H1 (cell line): ENCODE measurements around the gene CNTN5. TPM values are rescaled to one million over a fixed set of nuclear protein-coding genes. Genes with fewer than 3 reads are reported as not detected.

ENCODE experiments used
- CTCF ChIA-PET: fragments of 300-600 bp; sonication (Branson Sonifier 250); formaldehyde crosslinking; loops from one replicate; lab custom pipeline; 2021; ENCODE audit not compliant: partially characterized antibody; lab: Charles Lee
- POLR2A ChIA-PET: fragments of 300-600 bp; sonication (Branson Sonifier 250); formaldehyde crosslinking; loops from one replicate; lab custom pipeline; 2021; ENCODE audit warnings: inconsistent platforms; ENCODE audit not compliant: partially characterized antibody; lab: Charles Lee
- DNase-seq, 2 experiments: peaks; one replicate each; pipeline versions ENCODE4 v3.0.0 to v3.0.0-alpha.2; 2010 to 2022; ENCODE audit warnings: low spot score in 2 of 2, low read depth in 1 of 2, mixed read lengths in 1 of 2
- FAIRE-seq: peaks from 2 replicates; lab custom pipeline; 2011; peaks lifted over from hg19 to GRCh38; lab: Jason Lieb, UNC
- H2AFZ ChIP-seq: 2 replicates; pipeline ENCODE4 v1.8.1; 2012; ENCODE audit warnings: low read length, inconsistent platforms
- H2AK5ac ChIP-seq: 2 replicates; pipeline ENCODE4 v1.6.1; 2013; ENCODE audit warnings: low read depth, low read length
- H2BK120ac ChIP-seq: replicated peaks from 2 replicates; pipeline ENCODE3; 2013; ENCODE audit warnings: low read depth, low read length, inconsistent platforms
- H2BK12ac ChIP-seq: 2 replicates; pipeline ENCODE4 v1.6.1; 2013; ENCODE audit warnings: low read depth, low read length
- H2BK15ac ChIP-seq: 2 replicates; pipeline ENCODE4 v1.6.1; 2013; ENCODE audit warnings: low read length
- H2BK20ac ChIP-seq: 2 replicates; pipeline ENCODE4 v1.6.1; 2013; ENCODE audit warnings: low read length
- H2BK5ac ChIP-seq: 2 replicates; pipeline ENCODE4 v1.6.1; 2013; ENCODE audit warnings: low read depth, low read length
- H3K14ac ChIP-seq: 2 replicates; pipeline ENCODE4 v1.6.1; 2013; ENCODE audit warnings: inconsistent platforms; ENCODE audit not compliant: insufficient read length
- H3K18ac ChIP-seq: 2 replicates; pipeline ENCODE4 v1.6.1; 2013; ENCODE audit warnings: low read length; ENCODE audit errors: extremely low read depth
- H3K23ac ChIP-seq: 2 replicates; pipeline ENCODE4 v1.6.1; 2013; ENCODE audit warnings: inconsistent platforms; ENCODE audit not compliant: insufficient read length
- H3K23me2 ChIP-seq: 2 replicates; pipeline ENCODE4 v1.6.1; 2013; ENCODE audit warnings: low read depth, low read length
- H3K27ac ChIP-seq: 2 replicates; pipeline ENCODE4 v1.6.1; 2011; ENCODE audit warnings: low read depth, low read length, inconsistent platforms
- H3K27me3 ChIP-seq, 4 experiments: replicated peaks in 1 of 4; 1 replicate in 1 of 4; 2 replicates in 3 of 4; pipeline versions ENCODE4 v1.6.1 to v1.8.1; 2011 to 2013; ENCODE audit warnings: low read length in 3 of 4, mild to moderate bottlenecking in 3 of 4, inconsistent platforms in 2 of 4, mixed read lengths in 2 of 4, moderate library complexity in 1 of 4; ENCODE audit not compliant: control insufficient read depth in 3 of 4, insufficient read depth in 3 of 4; ENCODE audit errors: extremely low read depth in 1 of 4
- H3K36me3 ChIP-seq, 4 experiments: 2 replicates each; pipeline versions ENCODE4 v1.6.1 to v1.8.1; 2011 to 2013; ENCODE audit warnings: mild to moderate bottlenecking in 4 of 4, low read length in 3 of 4, moderate library complexity in 2 of 4, control low read depth in 1 of 4, inconsistent platforms in 1 of 4; ENCODE audit not compliant: insufficient read depth in 4 of 4, control insufficient read depth in 2 of 4
- H3K4ac ChIP-seq: replicated peaks from 2 replicates; pipeline ENCODE3; 2013; ENCODE audit warnings: low read length, low read depth, mixed read lengths, inconsistent platforms; ENCODE audit not compliant: insufficient read length
- H3K4me1 ChIP-seq, 4 experiments: replicated peaks in 1 of 4; 1 replicate in 1 of 4; 2 replicates in 3 of 4; pipeline versions ENCODE4 v1.6.1 to v1.8.1; 2011 to 2013; ENCODE audit warnings: low read length in 3 of 4, inconsistent platforms in 2 of 4, mixed read lengths in 1 of 4; ENCODE audit not compliant: insufficient read depth in 4 of 4, control insufficient read depth in 3 of 4
- H3K4me2 ChIP-seq, 2 experiments: 2 replicates each; pipeline versions ENCODE4 v1.6.1 to v1.8.1; 2011 to 2013; ENCODE audit warnings: low read depth in 2 of 2, low read length in 2 of 2, control low read depth in 1 of 2, inconsistent platforms in 1 of 2, mild to moderate bottlenecking in 1 of 2; ENCODE audit not compliant: insufficient read depth in 1 of 2
- H3K4me3 ChIP-seq, 4 experiments: fragments of 200-600, 300-600 bp in 1 of 4; sonication (generic), shearing (Covaris generic), sonication (Bioruptor Twin) in 1 of 4; 2 replicates each; pipeline versions ENCODE4 v1.5.1 to v1.8.1; 2011 to 2016; ENCODE audit warnings: low read length in 4 of 4, low read depth in 3 of 4, control low read depth in 2 of 4, inconsistent platforms in 2 of 4, mild to moderate bottlenecking in 2 of 4, mixed read lengths in 1 of 4, moderate library complexity in 1 of 4; ENCODE audit not compliant: insufficient read depth in 2 of 4; ENCODE audit errors: extremely low read depth in 1 of 4
- H3K56ac ChIP-seq: replicated peaks from 2 replicates; pipeline ENCODE3; 2013; ENCODE audit warnings: low read depth, mild to moderate bottlenecking, mixed read lengths, low read length, inconsistent platforms; ENCODE audit not compliant: insufficient read length
- H3K79me1 ChIP-seq: 2 replicates; pipeline ENCODE4 v1.6.1; 2013; ENCODE audit warnings: low read depth, low read length, control low read depth
- H3K79me2 ChIP-seq, 2 experiments: 2 replicates each; pipeline versions ENCODE4 v1.6.1 to v1.8.1; 2012 to 2013; ENCODE audit warnings: low read length in 2 of 2, mild to moderate bottlenecking in 2 of 2, inconsistent platforms in 1 of 2; ENCODE audit not compliant: insufficient read depth in 2 of 2, control insufficient read depth in 1 of 2
- H3K9ac ChIP-seq, 4 experiments: replicated peaks in 1 of 4; 1 replicate in 1 of 4; 2 replicates in 3 of 4; pipeline versions ENCODE4 v1.6.1 to v1.8.1; 2011 to 2013; ENCODE audit warnings: low read depth in 3 of 4, low read length in 3 of 4, control low read depth in 2 of 4, mild to moderate bottlenecking in 2 of 4, moderate library complexity in 2 of 4, inconsistent platforms in 1 of 4; ENCODE audit errors: extremely low read depth in 1 of 4
- H3K9me3 ChIP-seq, 2 experiments: 2 replicates each; pipeline versions ENCODE4 v1.6.1 to v1.8.1; 2012 to 2013; ENCODE audit warnings: mild to moderate bottlenecking in 2 of 2, moderate library complexity in 2 of 2, control low read depth in 1 of 2, inconsistent platforms in 1 of 2, low read depth in 1 of 2, low read length in 1 of 2, mixed read lengths in 1 of 2; ENCODE audit not compliant: insufficient read depth in 2 of 2
- H4K20me1 ChIP-seq, 2 experiments: replicated peaks in 1 of 2; 2 replicates each; pipeline versions ENCODE3 to v1.8.1; 2011 to 2013; ENCODE audit warnings: inconsistent platforms in 2 of 2, low read length in 2 of 2, mild to moderate bottlenecking in 1 of 2; ENCODE audit not compliant: insufficient read depth in 2 of 2, control insufficient read depth in 1 of 2
- H4K5ac ChIP-seq: 2 replicates; pipeline ENCODE4 v1.6.1; 2013; ENCODE audit warnings: low read length, low read depth, mixed read lengths, inconsistent platforms; ENCODE audit not compliant: insufficient read length
- H4K8ac ChIP-seq: 2 replicates; pipeline ENCODE4 v1.8.0; 2013; ENCODE audit warnings: mild to moderate bottlenecking, moderate library complexity, low read length, inconsistent platforms; ENCODE audit not compliant: insufficient read depth; ENCODE audit errors: extremely low read depth
- H4K91ac ChIP-seq: replicated peaks from 2 replicates; pipeline ENCODE3; 2013; ENCODE audit warnings: low read length, mixed read lengths, inconsistent platforms; ENCODE audit not compliant: insufficient read length
- BCL11A ChIP-seq, 2 experiments: IDR thresholded peaks; one replicate each; pipeline ENCODE4 v1.6.1; 2011; ENCODE audit warnings: low read depth in 2 of 2, low read length in 2 of 2, mild to moderate bottlenecking in 2 of 2
- CHD2 ChIP-seq: IDR thresholded peaks from 2 replicates; pipeline ENCODE4 v1.6.1; 2012; ENCODE audit warnings: low read length, improper control_type of control experiment
- CREB1 ChIP-seq: IDR thresholded peaks from 2 replicates; pipeline ENCODE4 v1.6.1; 2012; ENCODE audit warnings: inconsistent platforms
- CTCF ChIP-seq, 3 experiments: IDR thresholded peaks; 1 replicate in 2 of 3; 2 replicates in 1 of 3; pipeline versions ENCODE4 v1.5.1 to v1.6.1; 2011; ENCODE audit warnings: low read length in 3 of 3, mild to moderate bottlenecking in 3 of 3, inconsistent platforms in 2 of 3, low read depth in 1 of 3, moderate library complexity in 1 of 3; ENCODE audit not compliant: insufficient read depth in 1 of 3; ENCODE audit errors: control extremely low read depth in 1 of 3
- RNF2 ChIP-seq: fragments of 200-900, 300-1000 bp; sonication (generic); IDR thresholded peaks from 2 replicates; pipeline ENCODE4 v1.7.1; 2016; ENCODE audit warnings: borderline replicate concordance, low read depth, mild to moderate bottlenecking, antibody characterized with exemption, low read length; ENCODE audit not compliant: poor library complexity, severe bottlenecking; ENCODE audit errors: missing control alignments
- SP2 ChIP-seq: IDR thresholded peaks from 2 replicates; pipeline ENCODE4 v1.6.1; 2012; ENCODE audit warnings: mild to moderate bottlenecking, low read length, inconsistent platforms
- SP4 ChIP-seq: IDR thresholded peaks from 2 replicates; pipeline ENCODE4 v1.6.1; 2012; ENCODE audit warnings: low read length, inconsistent platforms
- TAF1 ChIP-seq: IDR thresholded peaks from 2 replicates; pipeline ENCODE4 v1.6.1; 2011; ENCODE audit warnings: mild to moderate bottlenecking, low read depth, low read length
- TAF7 ChIP-seq: optimal IDR thresholded peaks from 2 replicates; pipeline ENCODE3; 2011; ENCODE audit warnings: low read depth, mild to moderate bottlenecking, inconsistent platforms, low read length, moderate library complexity, borderline replicate concordance
- TBP ChIP-seq: IDR thresholded peaks from 2 replicates; pipeline ENCODE4 v1.6.1; 2011; ENCODE audit warnings: low read depth, low read length, improper control_type of control experiment
- polyA plus RNA-seq, 7 experiments: library from polyadenylated mRNA; depleted of rRNA in 3 of 7; stranded (reverse) in 5 of 7; unstranded in 2 of 7; fragments of >200 nt in 5 of 7; fragments of 200-250 nt in 2 of 7; gene quantifications; 1 replicate in 5 of 7; 2 replicates in 1 of 7; 4 replicates in 1 of 7; pipeline versions ENCODE4 v1.2.1 to v1.2.3, GENCODE V29; 2011 to 2013; ENCODE audit warnings: missing spikeins in 2 of 7, mixed read lengths in 2 of 7
- total RNA-seq: library from RNA; stranded (reverse); fragmentation: NEBNext Ultra II Directional; extraction: Animal tissue kit (Norgen Biotek cat#: 25700); gene quantifications from 2 replicates; pipeline ENCODE4 v1.2.1, GENCODE V29; 2021

Gene CNTN5
- total and polyA plus RNA-seq, 2 of the 8 experiments (the other 6 are each of a cell fraction or from before 2014, with no cell fraction given) = not detected

- H3K4ac ChIP-seq = no peak overlapping the region
- no peaks in the 10 kb centered on the region for H3K9me3 ChIP-seq
- no peaks in the 10 kb centered on the region for H3K27me3 ChIP-seq
- H2BK5ac ChIP-seq = no peak overlapping the region
- no peak overlapping the region for H3K18ac ChIP-seq
- no peak overlapping the region for H3K9ac ChIP-seq
- no peaks in the 10 kb centered on the region for H3K23me2 ChIP-seq
- H2AFZ ChIP-seq = no peak overlapping the region
- H3K4me3 ChIP-seq = no peak overlapping the region
- H2BK15ac ChIP-seq = no peak overlapping the region
- ChIA-PET CTCF (no interaction called here), POLR2A (no interaction called here)
- no peak overlapping the region for H3K56ac ChIP-seq
- H2BK120ac ChIP-seq = no peak overlapping the region
- no peak overlapping the region for H2AK5ac ChIP-seq
- TF ChIP-seq CHD2 = no peak
- TF ChIP-seq TBP = no peak
- TF ChIP-seq CTCF (IDR thresholded peaks at IDR 0.05; ENCODE audit: control extremely low read depth in 1 of 3, insufficient read depth in 1 of 3, low read depth in 1 of 3, low read length in 3 of 3) = no peak
- TF ChIP-seq CREB1 = no peak
- TF ChIP-seq TAF7 = no peak
- no peak for TF ChIP-seq SP4
- TF ChIP-seq BCL11A (IDR thresholded peaks at IDR 0.05; ENCODE audit: low read depth in 2 of 2, low read length in 2 of 2) = no peak
- TF ChIP-seq SP2 = no peak
- TF ChIP-seq RNF2 = no peak
- TF ChIP-seq TAF1 = no peak
- H3K79me2 ChIP-seq = no peaks in the 10 kb centered on the region
- no peak overlapping the region for H3K14ac ChIP-seq
- H2BK12ac ChIP-seq = no peak overlapping the region
- H3K36me3 ChIP-seq = no peaks in the 10 kb centered on the region
- DNase-seq (no peak), FAIRE-seq (no peak)
- no peak overlapping the region for H3K27ac ChIP-seq
- no peaks in the 10 kb centered on the region for H3K79me1 ChIP-seq
- no peaks in the 10 kb centered on the region for H4K20me1 ChIP-seq
- no peak overlapping the region for H3K4me2 ChIP-seq
- H3K23ac ChIP-seq = no peak overlapping the region
- H4K5ac ChIP-seq = no peak overlapping the region
- H4K91ac ChIP-seq = no peak overlapping the region
- H3K4me1 ChIP-seq = 0 out of 7 replicates have a peak, but pooled peaks cover 0 to 3% (median 0%) of the 10 kb centered on the region in 4 experiments
- H2BK20ac ChIP-seq = no peak overlapping the region
- H4K8ac ChIP-seq = no peak overlapping the region
Measured at GRCh38 chr11:99170591-99170990, 149.8 kb downstream of the CNTN5 start.
